NCI-H748 treated with DMSO at 0.1 percent for 48 hours (cell line): Measurements from ENCODE around the gene MPG.

ENCODE experiments used
- DNase-seq: peaks from one replicate; lab custom pipeline; 2025; lab: John Stamatoyannopoulos, UW

MPG gene

GRCh38 chr16:50769-51591, 27.0 kb upstream of the MPG start:
- no peak for DNase-seq

DNA sequence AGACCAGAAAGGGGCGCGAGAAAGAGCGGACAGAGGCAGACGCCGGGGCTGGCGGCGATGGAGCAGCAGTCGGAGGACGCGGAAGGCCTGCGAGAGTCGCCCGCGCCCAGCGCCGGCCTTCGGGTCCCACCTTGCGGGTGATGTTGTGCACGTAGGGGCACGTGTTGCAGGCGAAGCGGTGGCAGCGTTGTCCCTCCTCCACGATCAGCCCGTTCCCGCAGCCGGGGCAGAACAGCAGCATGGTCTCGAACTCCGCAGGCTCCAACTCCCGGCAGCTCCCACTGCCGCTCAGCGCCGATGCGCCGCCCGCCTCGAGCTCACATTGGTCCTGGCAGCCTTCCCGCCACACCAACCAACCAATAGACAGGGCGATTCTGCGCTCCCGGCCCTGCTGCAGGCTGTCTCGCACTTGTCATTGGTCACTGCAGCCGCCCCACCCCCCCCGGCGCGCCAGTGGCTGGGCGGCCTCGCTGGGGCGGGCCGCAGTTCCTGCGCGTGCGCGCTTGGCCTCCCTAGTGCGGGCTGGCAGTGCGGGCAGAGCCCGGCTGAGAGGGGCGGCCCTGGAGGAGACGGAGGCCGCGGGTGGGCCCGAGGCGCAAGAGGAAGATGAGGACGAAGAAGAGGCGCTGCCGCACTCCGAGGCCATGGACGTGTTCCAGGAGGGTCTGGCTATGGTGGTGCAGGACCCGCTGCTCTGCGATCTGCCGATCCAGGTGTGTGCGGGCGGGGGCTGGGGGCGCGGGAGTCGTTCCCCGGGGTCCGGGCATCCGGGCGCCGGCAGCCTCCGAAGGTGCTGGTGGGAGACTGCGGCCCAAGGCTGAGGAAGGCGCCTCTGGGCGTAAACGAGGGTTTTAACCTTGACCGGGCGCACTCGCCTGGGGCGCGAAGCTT, 24.4 kb upstream of the MPG start, which contains the start of the genes POLR3K and SNRNP25:
Gene POLR3K, minus strand, starts transcription at position 263 of the 891 bp plus-strand sequence. Its CDS starts 22 bp downstream, at position 241.
Gene SNRNP25, plus strand, starts transcription at position 483 of the 891 bp plus-strand sequence. Its CDS starts 189 bp downstream, at position 672.
- DNase-seq, result peak; percentile 75

DNA sequence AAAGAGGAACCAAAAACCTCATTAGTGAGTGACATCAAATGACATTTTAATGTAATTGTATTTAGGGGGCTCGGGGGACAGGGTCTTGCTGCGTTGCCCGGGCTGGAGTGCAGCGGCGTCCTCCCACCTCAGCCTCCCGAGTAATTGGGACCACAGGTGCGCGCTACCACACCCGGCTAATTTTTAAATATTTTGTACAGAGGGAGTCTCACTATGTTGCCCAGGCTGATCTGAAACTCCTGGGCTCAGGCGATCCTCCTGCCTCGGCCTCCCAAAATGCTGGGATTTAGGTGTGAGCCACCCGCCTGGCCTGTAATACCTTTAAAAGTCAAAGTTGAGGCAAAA, 23.8 kb upstream of the MPG start:
- DNase-seq, result no peak

DNA sequence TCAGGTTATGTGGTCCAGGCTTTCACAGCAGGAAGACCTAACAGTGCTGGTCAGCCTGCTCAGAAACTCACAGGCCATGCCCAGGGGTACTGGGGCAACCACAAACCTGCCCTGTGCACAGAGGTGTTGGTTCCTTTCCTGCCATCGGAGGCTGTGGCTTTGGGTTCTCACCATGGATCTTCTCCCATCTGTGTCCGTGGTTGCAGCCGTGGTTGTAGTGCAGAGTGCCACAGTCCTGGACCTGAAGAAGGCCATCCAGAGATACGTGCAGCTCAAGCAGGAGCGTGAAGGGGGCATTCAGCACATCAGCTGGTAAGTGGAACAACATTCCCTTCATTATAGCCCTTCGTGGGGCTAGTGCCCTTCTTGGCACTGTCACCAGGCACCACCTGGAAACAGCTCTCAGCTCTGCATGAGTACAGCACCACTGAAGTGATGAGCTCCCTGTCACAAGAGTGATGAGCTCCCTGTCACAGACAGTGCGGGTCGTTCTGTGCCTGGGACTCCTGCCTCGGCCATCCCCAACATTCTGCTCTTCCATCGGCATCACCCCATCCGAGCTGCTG, 22.4 kb upstream of the MPG start:
- no peak for DNase-seq

DNA sequence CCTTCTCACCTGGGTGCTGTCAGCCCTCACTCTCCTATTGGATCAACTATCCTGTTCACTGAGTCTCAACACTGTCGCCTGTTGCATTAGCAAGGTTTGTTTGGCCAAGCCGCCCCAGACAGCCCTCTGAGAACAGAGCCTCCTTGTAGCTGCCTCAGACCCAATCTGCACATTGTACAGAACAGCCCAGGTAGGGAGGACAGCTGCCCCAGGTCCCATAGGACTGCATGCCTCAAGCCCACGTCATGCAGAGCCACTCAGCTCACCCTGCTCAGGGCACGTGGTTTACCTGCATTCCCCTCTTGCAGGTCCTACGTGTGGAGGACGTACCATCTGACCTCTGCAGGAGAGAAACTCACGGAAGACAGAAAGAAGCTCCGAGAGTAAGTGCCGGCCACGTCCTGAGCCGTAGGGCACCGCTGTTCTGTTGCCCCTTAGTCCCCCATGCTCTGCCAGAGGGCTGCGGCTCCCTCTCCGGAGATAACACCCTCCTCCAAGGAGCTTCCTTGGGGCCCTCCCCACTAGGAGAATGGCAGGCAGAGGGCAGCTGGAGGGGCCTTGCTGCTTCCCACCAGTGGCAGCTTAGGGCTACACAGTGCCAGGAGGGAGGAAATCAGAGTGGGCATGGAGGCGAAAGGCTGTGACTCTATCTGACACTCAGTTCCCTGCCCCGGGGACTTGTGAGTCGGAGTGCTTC, 21.6 kb upstream of the MPG start:
- no peak for DNase-seq

DNA sequence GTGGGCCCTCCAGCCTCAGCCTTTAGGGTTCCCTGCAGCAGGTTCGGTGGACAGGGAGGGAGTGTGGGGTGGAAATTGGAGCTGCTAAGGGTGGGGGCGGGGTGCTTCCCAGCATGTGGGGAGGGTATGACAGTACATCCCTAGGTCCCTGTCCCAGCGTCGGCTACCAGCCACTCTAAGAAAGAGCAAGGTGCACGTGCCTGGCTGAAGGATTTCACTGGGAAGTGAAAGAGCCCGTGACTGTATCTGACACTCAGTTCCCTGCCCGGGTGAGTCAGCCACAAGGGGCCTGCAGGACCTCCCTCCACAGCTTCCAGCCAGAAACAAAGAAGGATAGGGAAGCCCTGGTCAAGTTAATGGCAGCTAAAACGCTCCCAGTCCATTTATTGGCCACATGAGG, 20.3 kb upstream of the MPG start:
- no peak for DNase-seq

DNA sequence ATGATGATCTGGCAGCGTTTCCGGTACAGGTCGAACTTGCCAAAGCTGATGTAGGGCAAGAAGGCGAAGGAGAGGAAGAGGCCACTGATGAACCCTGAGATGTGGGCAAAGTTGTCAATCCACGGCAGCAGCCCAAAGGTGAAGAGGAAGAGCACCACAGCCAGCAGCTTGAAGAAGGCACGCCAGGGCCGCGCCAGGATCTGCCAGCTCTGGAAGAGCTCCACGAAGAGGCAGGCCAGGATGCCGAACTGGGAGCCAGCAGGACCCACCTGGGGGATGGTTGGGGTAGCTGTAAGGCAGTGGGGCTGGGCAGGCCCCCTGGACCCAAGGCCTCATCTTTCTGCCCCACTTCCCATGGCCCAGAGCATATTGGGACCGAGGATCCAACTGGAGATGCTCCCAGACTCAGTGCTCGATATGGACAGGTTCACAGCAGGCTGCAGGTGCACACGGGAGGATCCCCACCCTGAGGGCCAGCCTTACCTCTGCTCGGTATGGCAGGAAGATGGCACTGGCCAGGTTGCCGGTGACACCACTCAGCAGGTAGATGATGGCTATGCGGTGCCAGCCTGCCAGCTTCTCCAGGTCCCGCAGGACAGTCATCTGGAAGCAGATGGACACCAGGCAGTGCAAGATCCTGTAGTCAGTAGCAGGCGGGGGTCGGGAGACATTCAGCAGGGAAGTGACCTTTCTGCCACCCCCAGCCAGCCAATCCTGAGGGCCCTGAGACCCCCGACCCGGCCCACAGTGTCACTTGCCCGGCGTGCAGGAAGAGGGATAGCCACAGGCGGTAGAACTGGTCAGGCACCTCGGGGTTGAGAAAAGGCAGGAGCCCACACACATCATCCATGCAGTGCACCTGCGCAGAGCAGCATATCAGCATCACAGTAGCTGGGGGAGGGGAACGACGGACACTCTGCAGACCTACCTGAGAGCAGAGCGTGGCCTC, 19.3 kb upstream of the MPG start:
- no peak for DNase-seq

GRCh38 chr16:59440-60059, 18.5 kb upstream of the MPG start:
- no peak for DNase-seq

- no peak for DNase-seq
Measured at GRCh38 chr16:60166-60565, 17.9 kb upstream of the MPG start.

DNA sequence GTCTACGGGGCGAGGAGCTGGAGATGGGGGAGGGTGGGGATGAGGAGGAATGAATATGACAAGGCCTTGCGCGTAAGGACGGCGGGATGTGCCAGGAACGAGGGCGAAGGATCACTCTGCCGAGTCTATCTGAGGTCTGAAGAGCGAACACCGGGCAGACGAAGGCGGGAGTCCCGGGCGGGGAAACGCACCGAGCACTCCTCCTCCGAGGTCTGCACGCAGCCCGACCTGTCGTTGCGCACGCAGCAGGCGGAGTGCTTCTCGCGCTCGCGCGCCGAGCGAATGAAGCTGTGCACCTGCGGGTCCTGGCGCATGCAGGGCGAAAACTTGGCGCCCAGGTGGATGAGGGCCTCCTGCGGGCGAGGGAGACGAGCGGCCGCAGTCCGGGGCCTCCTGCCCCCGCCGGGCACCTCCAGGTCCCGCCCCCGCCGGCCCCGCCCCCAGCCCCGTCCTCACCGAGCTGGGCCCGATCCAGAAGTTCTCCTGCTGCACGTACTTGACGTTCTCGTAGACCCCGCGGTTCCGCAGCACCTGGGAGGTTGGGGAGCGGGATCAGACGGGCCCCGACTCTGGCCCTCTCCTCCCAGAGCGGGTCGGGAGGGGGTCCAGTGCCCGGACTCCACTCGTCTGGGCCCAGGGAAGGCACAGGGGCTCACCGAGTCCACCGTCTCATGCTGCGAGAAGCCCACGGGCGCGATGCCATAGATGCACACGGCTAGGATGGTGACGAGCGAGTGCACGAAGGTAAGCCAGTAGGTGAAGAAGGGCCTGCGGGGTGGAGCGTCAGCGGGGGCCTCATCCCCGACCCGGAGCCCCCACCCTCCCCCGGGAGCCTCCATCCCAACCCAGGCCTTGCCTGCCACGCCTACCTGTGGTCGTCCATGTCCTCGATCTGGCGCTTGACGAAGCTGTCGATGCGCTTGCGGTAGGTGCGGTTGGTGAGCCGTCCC, 16.8 kb upstream of the MPG start:
- no peak for DNase-seq

GRCh38 chr16:61879-62281, 16.1 kb upstream of the MPG start:
- no peak for DNase-seq

- DNase-seq, result no peak
Measured at GRCh38 chr16:62283-62967, 15.6 kb upstream of the MPG start.

GRCh38 chr16:62968-63391, 15.0 kb upstream of the MPG start:
- no peak for DNase-seq

- no peak for DNase-seq
Measured at GRCh38 chr16:63466-63865, 14.6 kb upstream of the MPG start.

DNA sequence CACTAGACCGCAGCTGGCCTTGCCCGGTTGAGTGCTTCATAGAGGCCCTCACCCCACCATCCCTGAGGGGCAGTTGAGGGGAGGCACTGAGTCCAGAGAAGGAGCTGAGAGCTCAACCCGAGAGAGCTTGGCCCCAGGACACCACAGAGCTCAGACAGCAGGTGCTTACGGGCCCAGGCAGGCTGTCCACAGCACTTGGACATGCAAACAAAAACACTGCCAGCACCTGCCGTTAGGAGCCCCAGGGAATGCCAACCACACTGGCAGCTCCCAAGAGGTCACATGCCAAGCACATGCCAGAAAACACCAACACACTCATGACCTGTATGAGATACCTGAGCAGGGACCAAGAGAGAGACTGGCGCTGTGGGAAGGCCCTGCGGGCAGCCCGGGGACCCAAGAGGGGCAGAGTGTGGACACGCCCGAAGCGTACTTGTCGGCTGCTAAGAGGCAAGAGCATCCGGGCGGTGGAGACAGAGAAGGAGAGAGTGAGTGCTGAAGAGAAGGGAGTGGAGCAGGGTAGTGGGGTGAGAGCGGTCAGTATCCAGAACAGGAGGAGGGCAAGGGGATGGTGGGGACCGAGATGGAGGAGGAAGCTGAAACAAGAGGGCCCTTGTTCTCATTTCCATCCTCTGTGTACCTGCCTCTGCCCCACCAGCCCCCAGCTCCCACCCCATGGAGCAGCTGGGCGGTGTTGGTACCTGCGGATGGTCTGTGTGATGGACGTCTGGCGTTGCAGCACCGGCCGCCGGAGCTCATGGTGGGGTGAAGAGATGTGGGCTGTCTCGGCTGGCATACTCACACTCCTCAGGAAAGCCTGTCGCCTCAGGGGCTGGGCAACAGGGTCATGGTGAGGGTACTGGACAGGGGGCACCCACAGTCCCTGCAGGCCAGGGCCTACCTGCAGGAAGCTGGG, 13.8 kb upstream of the MPG start:
- DNase-seq, result no peak

DNA sequence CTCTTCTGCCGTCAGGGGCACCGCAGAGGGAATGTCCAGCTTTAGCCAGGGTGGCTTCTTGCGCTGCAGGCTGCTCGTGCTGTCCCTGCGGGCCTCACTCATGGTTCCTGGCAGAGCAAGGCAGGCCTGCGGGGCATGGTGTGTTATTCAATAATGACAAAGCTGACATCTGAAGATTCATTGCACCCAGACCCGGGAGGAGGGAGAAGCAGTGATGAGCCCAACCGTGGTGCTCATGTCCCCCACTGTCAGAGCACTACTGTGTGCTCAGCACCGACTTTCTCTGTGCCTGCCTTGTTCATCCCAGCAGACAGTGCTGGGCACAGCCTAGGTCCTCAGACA, 13.1 kb upstream of the MPG start:
- DNase-seq, result no peak

GRCh38 chr16:65745-66144, 12.3 kb upstream of the MPG start:
- peak; percentile 27 for DNase-seq
